Measurements from ENCODE around the gene ADAMTS12. TPM values are rescaled to one million over a fixed set of nuclear protein-coding genes. Genes with fewer than 3 reads are reported as not detected.

The ADAMTS12 gene
- total and polyA plus RNA-seq, 9 of the 15 experiments (the other 6 are each of a cell fraction or from before 2014, with no cell fraction given): 0.11 TPM; not detected in 8

- no peaks in the 10 kb centered on the region for H3K9me3 ChIP-seq (replicated peaks; ENCODE audit: control insufficient read depth, insufficient read depth, low read depth, low read length)
- no peak overlapping the region for H2AFZ ChIP-seq (ENCODE audit: low read depth, low read length)
- no peak overlapping the region for H3K4me3 ChIP-seq
- H4K20me1 ChIP-seq (replicated peaks; ENCODE audit: control insufficient read depth, insufficient read depth, low read length): no peaks in the 10 kb centered on the region
- H3K79me2 ChIP-seq (ENCODE audit: control insufficient read depth, insufficient read depth, low read length): no peaks in the 10 kb centered on the region
- DNase-seq (ENCODE audit: extremely low read depth in 1 of 4, low spot score in 3 of 4) (no peak), ATAC-seq (no peak), FAIRE-seq (no peak)
- BruUV-seq (replicated peaks): no TSS peak
- intact Hi-C loops (cut with micrococcal nuclease): no loop called here
- H3K9me1 ChIP-seq (ENCODE audit: control insufficient read depth, insufficient read depth, low read length): no peaks in the 10 kb centered on the region
- no peaks in the 10 kb centered on the region for H3K36me3 ChIP-seq (ENCODE audit: control insufficient read depth, insufficient read depth, low read length)
- H3K27me3 ChIP-seq (ENCODE audit: control insufficient read depth in 2 of 2, insufficient read depth in 2 of 2, low read length in 2 of 2): no peaks in the 10 kb centered on the region
- no peaks in the 10 kb centered on the region for H3K4me1 ChIP-seq (replicated peaks in 1 of 2; ENCODE audit: control insufficient read depth in 2 of 2, insufficient read depth in 2 of 2, low read length in 2 of 2)
- H3K4me2 ChIP-seq (ENCODE audit: insufficient read depth, low read length): no peak overlapping the region
- in situ Hi-C loops (cut with MboI): no loop called here
- peak; percentile 30; the same call in 1 of the 2 replicates for TF ChIP-seq USF2 (CRISPR knock-in tag; IDR thresholded peaks at IDR 0.05)
- TF ChIP-seq, protein P1, sequence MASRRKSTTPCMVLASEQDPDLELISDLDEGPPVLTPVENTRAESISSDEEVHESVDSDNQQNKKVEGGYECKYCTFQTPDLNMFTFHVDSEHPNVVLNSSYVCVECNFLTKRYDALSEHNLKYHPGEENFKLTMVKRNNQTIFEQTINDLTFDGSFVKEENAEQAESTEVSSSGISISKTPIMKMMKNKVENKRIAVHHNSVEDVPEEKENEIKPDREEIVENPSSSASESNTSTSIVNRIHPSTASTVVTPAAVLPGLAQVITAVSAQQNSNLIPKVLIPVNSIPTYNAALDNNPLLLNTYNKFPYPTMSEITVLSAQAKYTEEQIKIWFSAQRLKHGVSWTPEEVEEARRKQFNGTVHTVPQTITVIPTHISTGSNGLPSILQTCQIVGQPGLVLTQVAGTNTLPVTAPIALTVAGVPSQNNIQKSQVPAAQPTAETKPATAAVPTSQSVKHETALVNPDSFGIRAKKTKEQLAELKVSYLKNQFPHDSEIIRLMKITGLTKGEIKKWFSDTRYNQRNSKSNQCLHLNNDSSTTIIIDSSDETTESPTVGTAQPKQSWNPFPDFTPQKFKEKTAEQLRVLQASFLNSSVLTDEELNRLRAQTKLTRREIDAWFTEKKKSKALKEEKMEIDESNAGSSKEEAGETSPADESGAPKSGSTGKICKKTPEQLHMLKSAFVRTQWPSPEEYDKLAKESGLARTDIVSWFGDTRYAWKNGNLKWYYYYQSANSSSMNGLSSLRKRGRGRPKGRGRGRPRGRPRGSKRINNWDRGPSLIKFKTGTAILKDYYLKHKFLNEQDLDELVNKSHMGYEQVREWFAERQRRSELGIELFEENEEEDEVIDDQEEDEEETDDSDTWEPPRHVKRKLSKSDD (conservative IDR thresholded peaks at IDR 0.05; ENCODE audit: low read length): no peak
- TF ChIP-seq PYGO2 (tag; IDR thresholded peaks at IDR 0.05): no peak
- TF ChIP-seq ZNF785 (CRISPR knock-in tag; IDR thresholded peaks at IDR 0.05): no peak
- TF ChIP-seq HCFC1 (IDR thresholded peaks at IDR 0.05; ENCODE audit: low read depth, low read length): no peak
- no peak for TF ChIP-seq TOE1 (IDR thresholded peaks at IDR 0.05; ENCODE audit: borderline replicate concordance)
- no peak for TF ChIP-seq TOE1 (CRISPR knock-in tag; IDR thresholded peaks at IDR 0.05; ENCODE audit: borderline replicate concordance, low read depth)
- peak; percentile 14; the same call in 1 of the 2 replicates for TF ChIP-seq CBFA2T3 (IDR thresholded peaks at IDR 0.05)
- CTCF ChIA-PET (ENCODE audit: low intra/inter-chr PET ratio): no interaction called here
- no peak overlapping the region for H3K9ac ChIP-seq (ENCODE audit: insufficient read depth in 1 of 2, low read depth in 2 of 2, low read length in 2 of 2)
- H3K27ac ChIP-seq (ENCODE audit: extremely low read depth, low read depth, low read length): no peak overlapping the region
- POLR2A ChIA-PET: interaction anchor here (0.6 to 1.7 kb wide), 2 partner anchors 13 to 189 kb away, joined by 3 to 4 read pairs; no protein-coding TSS in a partner anchor
These were observed 110.5 kb downstream of the ADAMTS12 start for GRCh38 chr5:33781286-33781685.
